H9 (cell line): ENCODE data around the gene TOGARAM2. TPM values are rescaled to one million over a fixed set of nuclear protein-coding genes. Genes with fewer than 3 reads are reported as not detected.

Experiments
- DNase-seq: peaks from one replicate; pipeline ENCODE4 v3.0.0-alpha.2; 2017
- H2AFZ ChIP-seq: one replicate; pipeline ENCODE4 v1.6.1; 2013; ENCODE audit warnings: mild to moderate bottlenecking, low read length, control low read depth, moderate library complexity
- H2AK5ac ChIP-seq: 2 replicates; pipeline ENCODE4 v1.6.1; 2013; ENCODE audit warnings: low read length, control low read depth, mixed read lengths; ENCODE audit not compliant: insufficient read length
- H2BK120ac ChIP-seq: one replicate; pipeline ENCODE4 v1.6.1; 2013; ENCODE audit warnings: low read depth, mild to moderate bottlenecking, low read length, control low read depth, inconsistent platforms; ENCODE audit not compliant: poor library complexity, severe bottlenecking
- H2BK12ac ChIP-seq: 2 replicates; pipeline ENCODE4 v1.6.1; 2013; ENCODE audit warnings: low read length, control low read depth, mixed read lengths, low read depth; ENCODE audit not compliant: insufficient read length
- H2BK15ac ChIP-seq: 2 replicates; pipeline ENCODE4 v1.6.1; 2013; ENCODE audit warnings: low read depth, low read length, control low read depth
- H2BK20ac ChIP-seq: one replicate; pipeline ENCODE4 v1.6.1; 2013; ENCODE audit warnings: low read depth, mild to moderate bottlenecking, low read length, control low read depth, inconsistent platforms; ENCODE audit not compliant: poor library complexity, severe bottlenecking
- H2BK5ac ChIP-seq: 2 replicates; pipeline ENCODE4 v1.6.1; 2013; ENCODE audit warnings: low read length, control low read depth, mixed read lengths; ENCODE audit not compliant: insufficient read length
- H3K14ac ChIP-seq: 2 replicates; pipeline ENCODE4 v1.6.1; 2013; ENCODE audit warnings: low read length, control low read depth; ENCODE audit not compliant: insufficient read depth
- H3K18ac ChIP-seq: 2 replicates; pipeline ENCODE4 v1.6.1; 2013; ENCODE audit warnings: low read depth, mild to moderate bottlenecking, mixed read lengths, low read length, control low read depth; ENCODE audit not compliant: insufficient read length
- H3K23ac ChIP-seq: 2 replicates; pipeline ENCODE4 v1.6.1; 2013; ENCODE audit warnings: low read length, control low read depth, mixed read lengths, low read depth; ENCODE audit not compliant: insufficient read length
- H3K23me2 ChIP-seq: 2 replicates; pipeline ENCODE4 v1.6.1; 2013; ENCODE audit warnings: low read depth, mild to moderate bottlenecking, mixed read lengths, low read length, control low read depth; ENCODE audit not compliant: insufficient read length, poor library complexity, severe bottlenecking
- H3K27ac ChIP-seq: 2 replicates; pipeline ENCODE4 v1.5.1; 2013; ENCODE audit warnings: low read length, control low read depth, mixed read lengths, low read depth; ENCODE audit not compliant: insufficient read length
- H3K27me3 ChIP-seq: 2 replicates; pipeline ENCODE4 v1.6.1; 2013; ENCODE audit warnings: low read length, control low read depth, inconsistent platforms; ENCODE audit not compliant: insufficient read depth
- H3K4ac ChIP-seq: 2 replicates; pipeline ENCODE4 v1.6.1; 2013; ENCODE audit warnings: low read depth, mild to moderate bottlenecking, control low read depth, inconsistent platforms, low read length, moderate library complexity
- H3K4me1 ChIP-seq: 2 replicates; pipeline ENCODE4 v1.6.1; 2013; ENCODE audit warnings: low read length, control low read depth, inconsistent platforms; ENCODE audit not compliant: insufficient read depth
- H3K4me2 ChIP-seq: 2 replicates; pipeline ENCODE4 v1.6.1; 2013; ENCODE audit warnings: low read length, control low read depth, mixed read lengths; ENCODE audit not compliant: insufficient read length, insufficient read depth
- H3K56ac ChIP-seq: 2 replicates; pipeline ENCODE4 v1.6.1; 2013; ENCODE audit warnings: low read depth, mild to moderate bottlenecking, mixed read lengths, low read length, control low read depth; ENCODE audit not compliant: insufficient read length
- H3K79me1 ChIP-seq: 2 replicates; pipeline ENCODE4 v1.6.1; 2013; ENCODE audit warnings: low read depth, mild to moderate bottlenecking, moderate library complexity, low read length, control low read depth, inconsistent platforms; ENCODE audit not compliant: insufficient read depth, poor library complexity, severe bottlenecking
- H3K79me2 ChIP-seq: 2 replicates; pipeline ENCODE4 v1.6.1; 2013; ENCODE audit warnings: low read length, control low read depth, inconsistent platforms; ENCODE audit not compliant: insufficient read depth
- H3K9ac ChIP-seq: 2 replicates; pipeline ENCODE4 v1.6.1; 2013; ENCODE audit warnings: low read length, control low read depth, mixed read lengths; ENCODE audit not compliant: insufficient read length; ENCODE audit errors: extremely low read depth
- H3K9me3 ChIP-seq: one replicate; pipeline ENCODE4 v1.6.1; 2013; ENCODE audit warnings: low read depth, low read length, inconsistent platforms; ENCODE audit not compliant: control insufficient read depth
- H3T11ph ChIP-seq: one replicate; pipeline ENCODE4 v1.6.1; 2013; ENCODE audit warnings: mild to moderate bottlenecking, low read length, control low read depth, inconsistent platforms
- H4K20me1 ChIP-seq: one replicate; pipeline ENCODE4 v1.6.1; 2013; ENCODE audit not compliant: control insufficient read depth, insufficient read length, insufficient read depth
- H4K5ac ChIP-seq: 2 replicates; pipeline ENCODE4 v1.6.1; 2013; ENCODE audit warnings: low read depth, mild to moderate bottlenecking, mixed read lengths, low read length, control low read depth; ENCODE audit not compliant: insufficient read length
- H4K8ac ChIP-seq: replicated peaks from 2 replicates; pipeline ENCODE4 v1.6.1; 2013; ENCODE audit warnings: low read length, control low read depth, mixed read lengths, low read depth; ENCODE audit not compliant: insufficient read length
- H4K91ac ChIP-seq: 2 replicates; pipeline ENCODE4 v1.6.1; 2013; ENCODE audit warnings: low read depth, mild to moderate bottlenecking, moderate library complexity, mixed read lengths, low read length, control low read depth; ENCODE audit not compliant: insufficient read length
- H3K27ac Mint-ChIP-seq, 3 experiments: 2 replicates in 2 of 3; 3 replicates in 1 of 3; pipeline ENCODE4 v1.8.0; 2020 to 2021; ENCODE audit warnings: mixed read lengths in 3 of 3, mild to moderate bottlenecking in 1 of 3, moderate library complexity in 1 of 3
- H3K27me3 Mint-ChIP-seq: 2 replicates; pipeline ENCODE4 v1.8.0; 2021; ENCODE audit warnings: low read depth, mild to moderate bottlenecking, moderate library complexity, mixed read lengths
- H3K36me3 Mint-ChIP-seq, 3 experiments: 2 replicates in 2 of 3; 3 replicates in 1 of 3; pipeline ENCODE4 v1.8.0; 2020 to 2021; ENCODE audit warnings: low read depth in 3 of 3, mixed read lengths in 3 of 3; ENCODE audit not compliant: insufficient read depth in 1 of 3
- H3K4me1 Mint-ChIP-seq, 2 experiments: 2 replicates each; pipeline ENCODE4 v1.8.0; 2020; ENCODE audit warnings: mixed read lengths in 2 of 2
- H3K4me3 Mint-ChIP-seq, 2 experiments: 2 replicates in 1 of 2; 3 replicates in 1 of 2; pipeline ENCODE4 v1.8.0; 2020 to 2021; ENCODE audit warnings: mild to moderate bottlenecking in 2 of 2, mixed read lengths in 2 of 2, moderate library complexity in 1 of 2
- H3K9me3 Mint-ChIP-seq, 2 experiments: 2 replicates in 1 of 2; 3 replicates in 1 of 2; pipeline ENCODE4 v1.8.0; 2020; ENCODE audit warnings: mild to moderate bottlenecking in 2 of 2, mixed read lengths in 2 of 2, moderate library complexity in 1 of 2
- WGBS: extraction: QIAGEN DNeasy Blood & Tissue Kit; methylation state at CpG from one replicate; pipeline ENCODE4 v1.1.7; 2013; ENCODE audit warnings: missing lambda C conversion rate, low lambda C conversion rate, mixed read lengths; ENCODE audit not compliant: insufficient read length; ENCODE audit errors: extremely low coverage; 5-methylcytosine and 5-hydroxymethylcytosine counted together
- total RNA-seq: library from RNA; stranded (reverse); gene quantifications from 2 replicates; pipeline ENCODE4 v1.2.1, GENCODE V29; 2021
- TF ChIP-seq, protein P1 (sequence below): fragments of 200-600 bp; sonication (generic); conservative IDR thresholded peaks from 3 replicates; pipeline ENCODE4 v1.8.0; 2021; ENCODE audit warnings: antibody characterized with exemption, mild to moderate bottlenecking

Gene TOGARAM2
- total RNA-seq, 1 experiment from 2014 or later = 0.83 TPM

DNA sequence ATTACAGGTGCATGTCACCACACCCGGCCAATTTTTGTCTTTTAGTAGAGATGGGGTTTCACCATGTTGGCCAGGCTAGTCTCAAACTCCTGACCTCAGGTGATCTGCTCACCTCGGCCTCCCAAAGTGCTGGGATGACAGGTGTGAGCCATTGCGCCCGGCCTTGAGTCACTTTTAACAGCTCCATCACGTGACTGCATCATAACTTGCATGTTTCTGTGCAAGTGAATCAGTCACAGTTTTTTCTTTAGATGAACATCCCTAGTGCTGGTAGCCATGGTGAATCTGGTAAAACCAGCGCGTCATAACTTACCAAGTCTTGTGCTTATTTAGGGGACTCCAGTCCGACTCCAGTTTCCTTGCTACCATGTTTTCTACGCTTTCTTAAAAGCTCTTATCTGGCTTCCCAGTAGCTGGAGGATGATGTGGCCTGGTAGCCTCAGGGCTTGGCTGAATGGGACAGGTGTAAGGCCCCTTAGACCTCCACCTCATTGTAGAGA is 60.1 kb downstream of the TOGARAM2 start:
- Histone ChIP-seq H2BK120ac (no peak overlapping the region), H2BK20ac (no peak overlapping the region), H3K18ac (no peak overlapping the region), H3K9ac (no peak overlapping the region), H3T11ph (no peak overlapping the region), H3K79me2 (no peaks in the 10 kb centered on the region), H3K9me3 (no peaks in the 10 kb centered on the region), H3K14ac (no peak overlapping the region), H3K4me1 (peaks cover 3% of the 10 kb centered on the region; the same call in 1 of the 2 replicates), H2BK5ac (no peak overlapping the region), H3K23ac (no peak overlapping the region), H3K4me2 (no peak overlapping the region), H4K5ac (no peak overlapping the region), H3K56ac (no peak overlapping the region), H2AK5ac (no peak overlapping the region), H3K23me2 (no peaks in the 10 kb centered on the region), H2AFZ (no peak overlapping the region), H3K4ac (no peak overlapping the region), H4K8ac (no peak overlapping the region), H4K91ac (no peak overlapping the region), H3K79me1 (no peaks in the 10 kb centered on the region), H2BK15ac (no peak overlapping the region), H3K27ac (no peak overlapping the region), H4K20me1 (no peaks in the 10 kb centered on the region), H2BK12ac (no peak overlapping the region), H3K27me3 (no peaks in the 10 kb centered on the region)
- Mint-ChIP-seq H3K9me3 (no peaks in the 10 kb centered on the region), H3K4me3 (no peak overlapping the region), H3K27me3 (no peaks in the 10 kb centered on the region; the same call in 1 of the 2 replicates), H3K36me3 (no peaks in the 10 kb centered on the region), H3K27ac (no peak overlapping the region), H3K4me1 (peaks cover 15% of the 10 kb centered on the region in 2 experiments)
- TF ChIP-seq, protein P1, sequence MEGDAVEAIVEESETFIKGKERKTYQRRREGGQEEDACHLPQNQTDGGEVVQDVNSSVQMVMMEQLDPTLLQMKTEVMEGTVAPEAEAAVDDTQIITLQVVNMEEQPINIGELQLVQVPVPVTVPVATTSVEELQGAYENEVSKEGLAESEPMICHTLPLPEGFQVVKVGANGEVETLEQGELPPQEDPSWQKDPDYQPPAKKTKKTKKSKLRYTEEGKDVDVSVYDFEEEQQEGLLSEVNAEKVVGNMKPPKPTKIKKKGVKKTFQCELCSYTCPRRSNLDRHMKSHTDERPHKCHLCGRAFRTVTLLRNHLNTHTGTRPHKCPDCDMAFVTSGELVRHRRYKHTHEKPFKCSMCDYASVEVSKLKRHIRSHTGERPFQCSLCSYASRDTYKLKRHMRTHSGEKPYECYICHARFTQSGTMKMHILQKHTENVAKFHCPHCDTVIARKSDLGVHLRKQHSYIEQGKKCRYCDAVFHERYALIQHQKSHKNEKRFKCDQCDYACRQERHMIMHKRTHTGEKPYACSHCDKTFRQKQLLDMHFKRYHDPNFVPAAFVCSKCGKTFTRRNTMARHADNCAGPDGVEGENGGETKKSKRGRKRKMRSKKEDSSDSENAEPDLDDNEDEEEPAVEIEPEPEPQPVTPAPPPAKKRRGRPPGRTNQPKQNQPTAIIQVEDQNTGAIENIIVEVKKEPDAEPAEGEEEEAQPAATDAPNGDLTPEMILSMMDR = no peak
- DNase-seq = no peak
- WGBS = no CpG with 5 or more reads among the region's 9 CpGs
